Hepatocyte (in vitro differentiated cells): Measurements from ENCODE around the gene IL17RE.
"Not testable (repeated sequence)": the region's sequence is repeated elsewhere in the genome, so short reads cannot be mapped to it uniquely, and the experiment has no call there.

Experiments
- CTCF ChIP-seq: fragments of 200-600 bp; sonication (generic); IDR thresholded peaks from 2 replicates; pipeline ENCODE4 v1.5.1; 2016; ENCODE audit warnings: antibody characterized with exemption, mild to moderate bottlenecking; ENCODE audit not compliant: poor library complexity
- EZH2 ChIP-seq: fragments of 200-600 bp; sonication (generic); IDR thresholded peaks from 2 replicates; pipeline ENCODE4 v1.6.1; 2016; ENCODE audit warnings: antibody characterized with exemption, mild to moderate bottlenecking, borderline replicate concordance
- EZH2phosphoT487 ChIP-seq: fragments of 200-600 bp; sonication (generic); IDR thresholded peaks from one replicate; pipeline ENCODE4 v1.6.1; 2018; ENCODE audit warnings: antibody characterized with exemption, mild to moderate bottlenecking, low read depth, moderate library complexity; ENCODE audit not compliant: unreplicated experiment, severe bottlenecking

- TF ChIP-seq CTCF, EZH2phosphoT487, EZH2: not testable (repeated sequence)
These were observed 5.8 kb upstream of the IL17RE start for GRCh38 chr3:9896755-9897407.
